Endothelial cell of umbilical vein (primary cell): Measurements from ENCODE around the gene DYNLT2. TPM values are rescaled to one million over a fixed set of nuclear protein-coding genes. Genes with fewer than 3 reads are reported as not detected.

ENCODE experiments used
- BruUV-seq: library from RNA; stranded (reverse); fragments of 400-500 nt; replicated peaks from 2 replicates; lab custom pipeline; 2021; lab: Mats Ljungman, UMichigan
- CTCF ChIA-PET: fragments of 300-600, 350-600 bp; sonication (Branson Sonifier 250); formaldehyde crosslinking; loops from one replicate; lab custom pipeline; 2021; ENCODE audit warnings: antibody characterized with exemption, inconsistent platforms; lab: Charles Lee
- POLR2A ChIA-PET: fragments of 300-600, 350-600 bp; sonication (Branson Sonifier 250); formaldehyde crosslinking; loops from one replicate; lab custom pipeline; 2021; ENCODE audit warnings: antibody characterized with exemption, inconsistent platforms; lab: Charles Lee
- DNase-seq: peaks from one replicate; pipeline ENCODE4 v3.0.0-alpha.2; 2011; ENCODE audit warnings: low read depth, low spot score
- FAIRE-seq: peaks from 2 replicates; lab custom pipeline; 2011; peaks lifted over from hg19 to GRCh38; lab: Jason Lieb, UNC
- H2AFZ ChIP-seq: 2 replicates; pipeline ENCODE4 v1.6.0; 2012; ENCODE audit warnings: low read depth, low read length, control low read depth, inconsistent platforms
- H3K27ac ChIP-seq: 2 replicates; pipeline ENCODE4 v1.5.1; 2011; ENCODE audit warnings: low read depth, mild to moderate bottlenecking, control low read depth, low read length, moderate library complexity; ENCODE audit not compliant: insufficient read depth
- H3K27me3 ChIP-seq, 2 experiments: 2 replicates each; pipeline versions ENCODE4 v1.6.0 to v1.6.1; 2011; ENCODE audit warnings: low read length in 2 of 2, mixed read lengths in 1 of 2; ENCODE audit not compliant: control insufficient read depth in 2 of 2, insufficient read depth in 2 of 2
- H3K36me3 ChIP-seq, 2 experiments: 2 replicates in 1 of 2; 3 replicates in 1 of 2; pipeline ENCODE4 v1.5.1; 2011; ENCODE audit warnings: low read length in 2 of 2, mild to moderate bottlenecking in 1 of 2, moderate library complexity in 1 of 2; ENCODE audit not compliant: control insufficient read depth in 2 of 2, insufficient read depth in 2 of 2; ENCODE audit errors: extremely low read depth in 1 of 2
- H3K4me1 ChIP-seq: 3 replicates; pipeline ENCODE4 v1.5.1; 2011; ENCODE audit warnings: mild to moderate bottlenecking, low read length; ENCODE audit not compliant: control insufficient read depth, insufficient read depth; ENCODE audit errors: extremely low read depth
- H3K4me2 ChIP-seq: 2 replicates; pipeline ENCODE4 v1.6.1; 2011; ENCODE audit warnings: low read length, control low read depth, mixed read lengths; ENCODE audit not compliant: insufficient read depth
- H3K4me3 ChIP-seq, 3 experiments: fragments of 200-600 bp in 1 of 3; sonication (generic), shearing (Covaris generic) in 1 of 3; replicated peaks in 1 of 3; 2 replicates each; pipeline ENCODE4 v1.5.1; 2011 to 2016; ENCODE audit warnings: control low read depth in 3 of 3, low read length in 3 of 3, mild to moderate bottlenecking in 2 of 3, inconsistent platforms in 1 of 3, low read depth in 1 of 3, moderate library complexity in 1 of 3; ENCODE audit not compliant: insufficient read depth in 1 of 3
- H3K79me2 ChIP-seq: 2 replicates; pipeline ENCODE4 v1.6.0; 2012; ENCODE audit warnings: low read length, inconsistent platforms; ENCODE audit not compliant: control insufficient read depth, insufficient read depth
- H3K9ac ChIP-seq: replicated peaks from 2 replicates; pipeline ENCODE3; 2011; ENCODE audit warnings: low read length, control low read depth; ENCODE audit not compliant: insufficient read depth; ENCODE audit errors: extremely low read depth
- H3K9me1 ChIP-seq: replicated peaks from 3 replicates; pipeline ENCODE4 v1.6.0; 2011; ENCODE audit warnings: mild to moderate bottlenecking, low read length; ENCODE audit not compliant: control insufficient read depth, insufficient read depth; ENCODE audit errors: extremely low read depth
- H3K9me3 ChIP-seq: replicated peaks from 2 replicates; pipeline ENCODE4 v1.5.1; 2012; ENCODE audit warnings: low read length, inconsistent platforms; ENCODE audit not compliant: control insufficient read depth, insufficient read depth
- H4K20me1 ChIP-seq: replicated peaks from 2 replicates; pipeline ENCODE3; 2011; ENCODE audit warnings: mild to moderate bottlenecking, low read length; ENCODE audit not compliant: control insufficient read depth, insufficient read depth; ENCODE audit errors: extremely low read depth
- EZH2 ChIP-seq: IDR thresholded peaks from 2 replicates; pipeline ENCODE4 v1.6.1; 2012; ENCODE audit warnings: borderline replicate concordance, low read depth, mild to moderate bottlenecking, moderate library complexity, low read length, inconsistent platforms; ENCODE audit not compliant: severe bottlenecking
- FOS ChIP-seq: IDR thresholded peaks from 2 replicates; pipeline ENCODE4 v1.6.1; 2011; ENCODE audit warnings: mild to moderate bottlenecking, low read length, moderate library complexity, borderline replicate concordance; ENCODE audit not compliant: insufficient read depth
- GATA2 ChIP-seq: IDR thresholded peaks from 2 replicates; pipeline ENCODE4 v1.7.0; 2011; ENCODE audit warnings: low read depth, mild to moderate bottlenecking, moderate library complexity, mixed read lengths, low read length; ENCODE audit not compliant: insufficient read length, insufficient read depth
- JUN ChIP-seq: IDR thresholded peaks from 2 replicates; pipeline ENCODE4 v1.6.1; 2011; ENCODE audit warnings: borderline replicate concordance, low read depth; ENCODE audit not compliant: insufficient read length, insufficient read depth
- MYC ChIP-seq: IDR thresholded peaks from one replicate; pipeline ENCODE4 v1.6.1; 2011; ENCODE audit warnings: mild to moderate bottlenecking, low read depth, low read length
- POLR2A ChIP-seq: IDR thresholded peaks from 2 replicates; pipeline ENCODE4 v1.6.1; 2012; ENCODE audit warnings: low read depth, mild to moderate bottlenecking, control low read depth, low read length
- POLR2AphosphoS5 ChIP-seq: IDR thresholded peaks from 2 replicates; pipeline ENCODE4 v1.6.1; 2012; ENCODE audit warnings: low read depth, mild to moderate bottlenecking, control low read depth, low read length, moderate library complexity; ENCODE audit not compliant: insufficient read depth
- dilution Hi-C: fragments of 300-500 bp; cut with MboI; formaldehyde crosslinking; loops from one replicate; pipeline ENCODE4 v1.15.0; 2019; ENCODE audit warnings: low sequenced_read_pairs; ENCODE audit not compliant: extremely low pct_ligation_motif_present
- intact Hi-C: fragments of 100-400 bp; cut with micrococcal nuclease; formaldehyde crosslinking; loops from one replicate; pipeline ENCODE4 v1.10.0; 2022
- polyA plus RNA-seq, 4 experiments: library from polyadenylated mRNA; depleted of rRNA in 3 of 4; stranded (reverse) in 3 of 4; unstranded in 1 of 4; fragments of >200 nt; gene quantifications; 2 replicates each; pipeline versions ENCODE4 v1.2.1 to v1.2.3, GENCODE V29; 2011 to 2012; ENCODE audit warnings: missing spikeins in 1 of 4
- total RNA-seq: library from RNA; stranded (reverse); gene quantifications from 2 replicates; pipeline ENCODE4 v1.2.3, GENCODE V29; 2021
- TF ChIP-seq, protein P1 (sequence below): IDR thresholded peaks from 2 replicates; pipeline ENCODE4 v1.6.1; 2011; ENCODE audit not compliant: insufficient read depth, insufficient read length
- TF ChIP-seq, protein P2 (sequence below), 2 donors: IDR thresholded peaks; 1 replicate in 1 of 2; 2 replicates in 1 of 2; pipeline ENCODE4 v1.5.1; 2011; ENCODE audit warnings: low read length in 2 of 2, mild to moderate bottlenecking in 2 of 2, moderate library complexity in 2 of 2, control low read depth in 1 of 2, inconsistent platforms in 1 of 2, low read depth in 1 of 2; ENCODE audit not compliant: insufficient read depth in 1 of 2; ENCODE audit errors: extremely low read depth in 1 of 2

The DYNLT2 gene
- total and polyA plus RNA-seq, 2 donors (not counting 3 experiments of a cell fraction or from before 2014, with no cell fraction given) = 0.39 to 0.88 TPM

- Histone ChIP-seq H3K4me3 (no peak overlapping the region), H3K9ac (no peak overlapping the region), H3K79me2 (no peaks in the 10 kb centered on the region), H3K27ac (no peak overlapping the region), H3K9me1 (no peaks in the 10 kb centered on the region), H3K9me3 (no peaks in the 10 kb centered on the region), H3K4me2 (no peak overlapping the region), H3K27me3 (peaks cover under 1 to 16% of the 10 kb centered on the region in 2 experiments), H2AFZ (no peak overlapping the region), H3K4me1 (no peaks in the 10 kb centered on the region), H3K36me3 (no peaks in the 10 kb centered on the region), H4K20me1 (no peaks in the 10 kb centered on the region)
- dilution Hi-C loops (no loop called here), intact Hi-C loops (no loop called here)
- BruUV-seq = no TSS peak
- TF ChIP-seq, protein P1, sequence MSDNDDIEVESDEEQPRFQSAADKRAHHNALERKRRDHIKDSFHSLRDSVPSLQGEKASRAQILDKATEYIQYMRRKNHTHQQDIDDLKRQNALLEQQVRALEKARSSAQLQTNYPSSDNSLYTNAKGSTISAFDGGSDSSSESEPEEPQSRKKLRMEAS = no peak
- TF ChIP-seq MYC (no peak), EZH2 (no peak), FOS (no peak), GATA2 (no peak), JUN (no peak), POLR2AphosphoS5 (no peak), POLR2A (no peak)
- TF ChIP-seq, protein P2, sequence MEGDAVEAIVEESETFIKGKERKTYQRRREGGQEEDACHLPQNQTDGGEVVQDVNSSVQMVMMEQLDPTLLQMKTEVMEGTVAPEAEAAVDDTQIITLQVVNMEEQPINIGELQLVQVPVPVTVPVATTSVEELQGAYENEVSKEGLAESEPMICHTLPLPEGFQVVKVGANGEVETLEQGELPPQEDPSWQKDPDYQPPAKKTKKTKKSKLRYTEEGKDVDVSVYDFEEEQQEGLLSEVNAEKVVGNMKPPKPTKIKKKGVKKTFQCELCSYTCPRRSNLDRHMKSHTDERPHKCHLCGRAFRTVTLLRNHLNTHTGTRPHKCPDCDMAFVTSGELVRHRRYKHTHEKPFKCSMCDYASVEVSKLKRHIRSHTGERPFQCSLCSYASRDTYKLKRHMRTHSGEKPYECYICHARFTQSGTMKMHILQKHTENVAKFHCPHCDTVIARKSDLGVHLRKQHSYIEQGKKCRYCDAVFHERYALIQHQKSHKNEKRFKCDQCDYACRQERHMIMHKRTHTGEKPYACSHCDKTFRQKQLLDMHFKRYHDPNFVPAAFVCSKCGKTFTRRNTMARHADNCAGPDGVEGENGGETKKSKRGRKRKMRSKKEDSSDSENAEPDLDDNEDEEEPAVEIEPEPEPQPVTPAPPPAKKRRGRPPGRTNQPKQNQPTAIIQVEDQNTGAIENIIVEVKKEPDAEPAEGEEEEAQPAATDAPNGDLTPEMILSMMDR (IDR thresholded peaks at IDR 0.05; ENCODE audit: extremely low read depth in 1 of 2, insufficient read depth in 1 of 2, low read depth in 1 of 2, low read length in 2 of 2) = no peak
- ChIA-PET POLR2A (no interaction called here), CTCF (interaction anchor here (0.5 to 3.4 kb wide), 3 partner anchors 10 to 717 kb away, joined by 3 to 14 read pairs (median 3); no protein-coding TSS in a partner anchor)
- DNase-seq (no peak), FAIRE-seq (no peak)
These were observed 48.8 kb upstream of the DYNLT2 start for GRCh38 chr6:169800116-169800667.
